Raji (cell line): Measurements from ENCODE around the gene XDH.

Experiments
- POLR2A ChIP-seq: IDR thresholded peaks from 2 replicates; pipeline ENCODE4 v1.6.1; 2011; ENCODE audit warnings: low read depth, low read length, control low read depth; ENCODE audit not compliant: insufficient read depth

XDH gene

DNA sequence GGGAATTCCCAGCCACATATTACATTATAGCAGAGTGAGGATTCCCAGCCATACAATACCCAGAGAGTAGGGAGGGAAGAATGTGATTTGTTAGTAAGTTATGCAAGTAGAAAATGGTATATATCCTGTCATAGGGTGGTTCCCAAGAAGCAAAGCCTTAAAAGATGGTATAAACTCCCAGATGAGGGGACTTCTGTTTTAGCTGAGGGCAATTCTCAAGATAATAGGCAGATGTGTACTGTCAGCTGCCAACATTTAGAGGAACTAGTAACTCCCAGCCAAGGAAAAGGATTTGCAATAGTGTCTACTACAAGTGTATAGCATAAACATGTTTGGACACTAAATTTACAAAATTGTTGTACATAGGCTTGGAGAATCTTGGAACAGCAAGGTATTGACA, 86.5 kb downstream of the XDH start:
- TF ChIP-seq POLR2A, result no peak

DNA sequence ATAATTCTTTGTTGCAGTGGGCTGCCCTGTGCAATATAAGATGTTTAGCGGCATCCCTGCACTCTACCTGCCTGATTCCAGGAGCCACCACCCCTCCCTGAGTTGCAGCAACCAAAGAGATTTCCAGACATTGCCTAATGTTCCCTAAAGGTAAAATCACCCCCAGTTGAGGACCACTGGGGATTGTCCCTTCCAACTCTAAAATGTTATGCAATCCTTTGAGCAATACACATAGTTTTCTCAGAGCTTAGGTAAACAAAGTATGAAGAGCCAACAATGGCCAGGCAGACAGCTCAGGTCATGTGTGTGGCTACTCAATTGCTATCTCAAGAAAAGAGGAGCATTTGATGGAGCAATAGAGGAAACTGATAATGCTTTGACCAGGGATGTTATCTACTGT, 87.0 kb downstream of the XDH start:
- no peak for TF ChIP-seq POLR2A

DNA sequence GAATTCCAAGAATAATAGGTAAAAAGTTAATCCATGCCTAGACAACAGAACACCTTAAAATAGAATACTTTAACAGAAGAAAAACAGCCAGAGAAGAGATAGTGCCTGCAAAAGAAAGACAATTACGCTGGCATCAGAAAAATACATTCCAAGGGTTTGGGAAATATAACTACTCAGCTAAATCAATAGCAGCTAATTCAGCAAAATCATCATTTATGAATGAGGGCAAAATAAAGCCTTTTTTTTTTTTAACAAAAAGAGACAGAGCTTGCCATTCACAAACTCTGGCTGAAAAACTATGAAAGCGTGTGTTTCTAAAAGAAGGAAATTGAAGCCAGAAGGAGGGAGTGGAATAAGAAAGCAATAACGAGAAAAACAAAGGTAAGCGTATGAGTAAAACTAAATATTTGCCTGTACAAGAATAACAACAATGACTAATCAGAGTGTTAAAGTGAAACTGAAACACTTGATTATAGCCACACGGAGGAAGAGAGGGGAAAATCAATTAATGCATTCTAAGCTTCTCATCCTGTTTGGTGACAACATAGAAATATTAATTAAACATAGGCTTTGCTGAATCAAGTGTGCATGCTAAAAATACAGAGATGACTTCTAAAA, 90.4 kb downstream of the XDH start:
- no peak for TF ChIP-seq POLR2A

DNA sequence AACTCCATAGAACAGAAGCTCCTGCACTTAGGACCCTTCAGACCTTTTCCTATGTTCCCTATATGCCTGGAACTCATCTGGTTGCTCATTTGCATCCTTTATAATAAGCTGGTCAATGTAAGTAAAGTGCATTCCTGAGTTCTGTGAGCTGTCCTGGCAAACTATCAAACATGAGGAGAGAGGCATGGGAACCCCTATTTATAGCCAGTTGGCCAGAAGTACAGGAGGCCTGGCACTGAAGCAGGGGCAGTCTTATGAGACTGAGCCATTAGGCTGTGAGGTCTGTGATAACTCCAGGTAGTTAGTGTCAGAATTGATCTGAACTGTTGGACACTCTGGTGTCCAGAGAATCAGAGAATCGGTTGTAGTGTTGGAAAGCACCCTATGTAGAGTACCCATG, 92.2 kb downstream of the XDH start:
- TF ChIP-seq POLR2A, result no peak

DNA sequence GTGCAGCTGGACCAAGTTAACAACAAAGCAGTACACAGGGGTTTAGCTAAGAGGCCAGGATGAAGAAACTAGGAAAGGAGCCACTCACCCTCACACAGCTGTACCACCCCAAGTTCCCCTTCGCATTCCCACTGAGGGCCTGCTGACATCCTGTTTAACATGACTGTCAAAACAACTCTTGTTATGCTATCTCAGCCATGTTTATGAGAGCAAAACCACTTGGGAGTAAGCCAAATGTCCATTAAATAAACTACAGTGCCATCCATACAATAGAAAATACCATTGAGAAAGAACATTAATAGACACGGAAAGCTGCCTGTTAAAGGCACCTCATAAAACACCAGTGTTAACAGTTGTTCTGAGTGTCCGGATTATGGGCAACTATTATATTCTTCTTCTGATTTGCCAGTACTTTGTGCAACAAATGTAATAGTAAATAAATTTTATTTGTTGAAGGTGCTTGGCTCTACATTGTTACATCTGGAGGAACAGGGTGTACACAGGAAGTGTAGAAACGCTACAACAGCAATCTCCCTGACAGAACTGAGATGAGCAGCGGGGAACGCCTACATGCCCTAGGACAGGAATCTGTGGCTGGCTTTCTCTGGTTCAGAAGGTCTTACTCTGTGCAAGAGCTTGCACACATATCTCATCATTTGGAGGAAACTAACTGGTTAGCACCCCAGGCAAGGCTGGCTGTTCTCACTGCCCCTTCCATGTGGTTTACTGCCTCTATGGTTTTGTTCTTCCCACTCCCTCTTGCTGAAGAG, 95.0 kb downstream of the XDH start:
- no peak for TF ChIP-seq POLR2A

DNA sequence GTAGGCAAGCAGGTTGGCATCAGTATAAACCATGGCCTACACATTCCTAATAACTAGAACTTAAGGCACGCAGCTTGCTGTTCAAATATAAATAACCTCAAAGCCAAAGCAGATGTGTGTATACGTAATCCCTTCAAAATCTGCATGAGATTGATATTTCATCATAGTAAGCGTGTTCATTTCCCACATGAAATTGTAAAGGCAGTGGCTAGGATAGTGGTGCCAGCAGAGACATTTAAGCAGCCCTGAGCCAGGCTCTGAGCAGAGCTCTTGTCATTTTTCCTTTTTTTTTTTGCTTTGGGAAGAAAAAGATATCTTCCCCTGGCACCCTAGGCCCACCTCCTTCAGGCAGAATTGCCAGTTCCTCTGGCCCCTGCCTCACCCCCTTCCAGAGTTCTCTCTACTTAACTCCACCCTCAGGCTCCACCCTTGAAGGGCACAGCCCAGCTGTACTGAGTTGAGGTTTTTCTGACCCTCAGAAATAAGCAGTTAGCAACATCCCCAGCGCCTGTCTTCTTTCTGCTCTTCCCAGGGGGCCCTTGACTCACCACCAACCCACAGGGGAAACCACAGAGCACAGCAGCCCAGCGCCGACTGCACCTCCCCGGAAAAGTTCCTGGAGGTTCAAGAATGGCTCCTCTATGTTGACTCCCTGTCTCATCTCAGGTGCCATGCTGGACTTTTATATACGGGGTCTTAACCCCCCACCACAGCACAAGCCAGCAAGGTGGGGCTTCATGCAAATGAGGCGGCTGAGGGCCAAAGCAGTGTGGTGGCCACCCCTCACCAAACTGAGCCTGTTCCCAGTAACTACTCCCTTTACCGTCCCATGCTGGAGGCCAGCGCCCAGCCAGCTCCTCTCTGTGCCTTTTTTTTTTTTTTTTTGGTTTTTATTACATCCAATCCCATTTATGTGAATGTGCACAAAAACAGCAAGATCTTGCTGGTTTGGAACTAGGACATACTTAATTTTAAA, 95.9 kb downstream of the XDH start:
- TF ChIP-seq POLR2A, result no peak

DNA sequence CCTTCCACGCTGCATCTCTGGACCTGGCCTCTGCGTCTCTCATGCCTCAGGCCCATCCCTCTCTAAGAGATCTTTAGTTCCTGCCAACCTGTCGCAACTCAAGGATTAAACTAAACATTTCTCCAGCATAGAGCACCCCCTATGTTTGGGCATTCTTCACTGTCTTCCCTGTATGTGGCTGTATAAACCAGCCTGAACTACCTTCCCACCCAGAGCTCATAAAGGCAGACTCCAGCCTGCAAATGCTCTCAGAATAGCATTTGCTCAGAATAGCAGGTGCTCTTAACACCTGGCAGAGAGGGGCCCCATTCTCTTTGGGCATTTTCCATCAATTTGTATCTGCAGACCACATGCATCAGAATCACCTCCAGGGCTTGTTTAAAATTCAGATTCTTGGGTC, 97.1 kb downstream of the XDH start:
- no peak for TF ChIP-seq POLR2A

DNA sequence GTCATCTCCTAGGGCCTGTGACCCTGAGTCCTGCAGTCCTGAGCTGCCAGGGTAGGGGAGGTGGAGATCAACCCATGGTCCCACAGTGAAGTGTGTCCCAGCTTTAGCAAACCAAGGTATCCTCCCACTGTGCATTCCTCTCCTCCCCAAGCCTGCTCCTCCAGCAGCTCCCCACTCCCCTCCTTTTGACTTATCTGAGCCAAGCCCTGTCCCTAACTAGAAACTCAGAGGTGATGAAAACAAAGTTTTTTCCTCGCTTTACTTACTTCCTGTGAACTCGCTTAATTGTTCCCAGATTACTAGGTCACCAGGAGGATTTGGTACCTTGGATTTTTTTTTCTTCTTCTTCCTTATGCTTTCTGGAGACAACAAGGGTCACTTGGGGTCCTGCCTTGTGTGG, 99.8 kb downstream of the XDH start:
- TF ChIP-seq POLR2A, result no peak

DNA sequence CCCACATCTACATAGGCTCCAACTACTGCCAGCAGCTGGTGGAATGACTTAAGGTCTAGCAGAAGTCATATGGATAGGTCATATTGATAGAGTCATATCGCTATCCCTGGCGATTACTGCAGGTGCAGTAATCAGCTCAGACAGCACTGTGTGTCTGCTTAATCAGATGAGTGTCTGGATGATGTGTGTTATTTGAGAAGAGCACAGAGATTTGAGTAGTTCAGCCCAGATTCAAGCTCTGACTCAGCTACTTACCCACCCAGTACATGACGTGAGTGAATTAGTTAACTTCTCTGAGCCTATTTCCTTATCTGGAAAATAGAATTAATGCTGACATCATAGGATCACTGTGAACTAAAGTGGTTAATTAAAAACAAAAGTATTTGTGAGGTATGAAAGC, 101.6 kb downstream of the XDH start:
- no peak for TF ChIP-seq POLR2A

DNA sequence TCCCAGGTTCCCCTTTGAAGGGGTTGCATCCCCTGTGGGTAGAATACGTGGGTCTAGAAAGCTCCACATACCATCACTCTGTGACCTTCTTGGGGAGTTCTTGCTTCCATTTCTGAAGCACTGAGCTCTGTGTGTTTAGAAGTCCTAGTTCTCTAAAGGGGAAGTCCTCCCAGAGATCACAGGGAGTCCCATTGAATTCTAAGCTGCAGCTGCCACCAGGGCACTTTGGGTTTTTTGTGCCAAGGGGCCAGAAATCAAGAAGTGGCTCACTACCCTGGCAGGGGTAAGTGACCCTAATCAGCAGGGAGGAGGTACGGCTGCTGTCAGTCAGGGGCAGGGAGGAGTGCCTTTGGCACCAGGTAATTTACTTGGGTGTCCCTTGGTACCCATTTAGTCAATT, 109.7 kb downstream of the XDH start:
- TF ChIP-seq POLR2A, result no peak

DNA sequence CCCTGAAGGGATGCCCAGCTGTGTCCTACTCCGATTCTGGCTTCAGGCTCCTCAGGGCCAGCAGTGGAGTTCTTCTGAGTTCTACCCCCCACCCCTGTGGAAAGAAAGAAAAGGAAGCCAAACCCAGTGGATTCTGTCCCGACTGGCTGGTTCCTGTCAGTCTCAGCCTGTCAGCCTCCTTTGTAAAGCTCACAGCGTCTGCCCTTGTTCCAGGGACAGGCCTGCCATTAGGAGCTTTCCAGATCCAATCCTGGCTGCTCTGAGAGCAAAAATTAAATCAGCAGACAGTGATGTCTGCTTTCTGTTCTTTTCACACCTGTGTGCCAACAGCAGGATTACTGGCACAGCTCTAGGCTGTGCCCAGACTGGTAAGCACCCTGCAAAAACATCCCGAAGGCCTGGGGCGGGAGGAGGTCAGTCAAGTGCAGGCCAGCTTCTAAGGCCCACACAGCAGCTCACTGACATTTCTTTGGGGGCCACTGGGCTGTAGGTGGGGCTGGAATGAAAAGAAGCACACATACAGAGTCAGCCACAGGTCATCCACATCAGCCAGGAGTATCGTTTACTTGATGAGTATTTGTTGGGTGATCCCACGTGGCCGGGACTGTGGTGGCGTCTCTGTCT, 111.5 kb downstream of the XDH start:
- TF ChIP-seq POLR2A, result no peak

DNA sequence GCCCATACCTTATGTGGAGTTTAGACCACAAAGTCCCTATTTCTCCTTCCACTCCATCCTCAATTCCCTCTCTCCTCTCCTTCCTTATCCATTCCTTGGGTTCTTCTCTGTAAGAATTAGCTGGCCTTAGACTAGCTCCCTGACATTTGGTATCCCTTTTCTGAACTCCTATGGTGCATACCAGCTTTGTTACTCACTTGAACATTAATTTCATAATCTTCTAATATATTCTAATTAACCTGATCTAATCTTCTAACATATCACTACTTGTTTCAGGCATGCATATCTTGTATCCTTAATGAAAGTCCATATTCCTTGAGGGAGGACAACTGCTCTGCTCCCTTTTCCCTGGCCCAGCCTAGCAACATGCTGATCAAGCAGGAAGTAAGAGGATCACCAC, 114.2 kb downstream of the XDH start:
- TF ChIP-seq POLR2A, result no peak

DNA sequence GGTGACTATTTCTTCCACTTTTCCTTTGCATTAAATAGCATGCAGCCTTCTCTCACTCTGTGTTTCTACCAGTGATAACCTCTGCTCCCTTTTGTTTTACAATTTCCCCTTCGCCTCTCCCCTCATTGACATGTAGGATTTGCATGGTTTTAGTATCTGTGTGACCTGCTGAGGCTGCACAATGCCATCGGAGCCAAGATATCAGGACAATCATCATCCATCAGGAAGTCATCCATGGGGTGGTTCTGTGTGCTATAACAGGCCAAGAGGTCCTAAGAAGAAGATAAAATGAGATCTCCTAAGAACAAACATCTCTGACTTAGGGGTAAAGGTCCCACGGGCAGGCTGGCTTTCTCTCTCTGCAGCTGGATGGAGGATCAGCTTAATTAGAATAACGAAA, 115.0 kb downstream of the XDH start:
- no peak for TF ChIP-seq POLR2A

DNA sequence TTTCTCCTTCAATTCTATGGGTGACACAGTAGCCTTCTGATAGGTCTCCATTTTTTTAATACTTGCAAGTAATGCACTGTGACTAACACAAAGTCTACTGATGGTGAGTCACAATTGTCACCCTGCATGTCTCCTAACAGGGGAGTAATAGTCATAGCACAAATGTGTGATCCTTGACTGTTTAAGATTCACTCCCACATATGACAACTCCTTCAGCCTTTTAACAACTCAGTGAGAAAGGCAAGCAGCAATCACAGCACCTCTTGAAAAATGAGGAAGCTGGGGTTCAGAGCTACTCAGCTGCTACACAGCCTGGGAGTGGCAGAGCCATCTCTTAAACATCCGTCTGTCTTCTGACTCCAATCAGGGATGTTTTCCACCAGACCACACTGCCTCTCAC, 116.8 kb downstream of the XDH start:
- TF ChIP-seq POLR2A, result no peak

DNA sequence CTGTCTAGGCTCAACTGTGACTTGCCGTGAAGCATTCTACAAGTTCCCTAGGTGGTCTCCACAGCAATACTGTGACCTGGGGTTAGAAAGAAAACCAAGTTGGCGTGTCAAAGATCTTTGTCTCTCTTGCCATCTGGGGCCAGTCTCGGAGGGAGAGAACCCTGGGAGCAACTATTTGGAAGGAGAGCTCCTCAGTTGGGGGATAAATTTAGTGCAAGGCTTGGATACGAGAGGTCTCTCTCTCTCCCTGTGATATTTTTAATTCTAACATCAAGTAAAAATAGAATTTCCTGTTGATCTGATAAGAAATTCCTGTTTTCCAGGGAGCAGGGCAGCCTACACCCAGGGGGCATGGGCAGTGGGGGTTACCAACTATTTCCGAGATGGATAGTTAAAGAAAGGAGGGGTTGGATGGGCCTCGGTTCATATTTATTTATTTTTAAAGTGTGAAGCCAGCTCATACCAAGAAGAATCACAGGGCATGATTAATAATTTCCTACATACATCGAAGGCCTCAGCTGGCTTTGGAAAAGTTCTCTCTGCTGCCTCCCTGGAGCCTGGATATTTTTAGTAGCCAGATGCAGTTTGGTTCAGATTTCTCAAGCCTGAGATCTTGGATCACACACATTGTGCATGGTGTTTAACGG, 117.8 kb downstream of the XDH start:
- no peak for TF ChIP-seq POLR2A
